ENCODE data around the gene EFHC1. TPM values are rescaled to one million over a fixed set of nuclear protein-coding genes. Genes with fewer than 3 reads are reported as not detected.

Gene EFHC1
- total and polyA plus RNA-seq, 2 of the 13 experiments (the other 11 are each of a cell fraction or from before 2014, with no cell fraction given) = 23.4 to 29.5 TPM

GRCh38 chr6:52547647-52548352 lies 127.7 kb downstream of the EFHC1 start (continued):
- TF ChIP-seq ZNF143 (CRISPR knock-in tag; IDR thresholded peaks at IDR 0.05) (no peak), ZBTB38 (CRISPR knock-in tag; IDR thresholded peaks at IDR 0.05) (peak; percentile 57; the same call in 1 of the 2 replicates), MLLT10 (CRISPR knock-in tag; IDR thresholded peaks at IDR 0.05) (no peak), SNAI1 (CRISPR knock-in tag; IDR thresholded peaks at IDR 0.05; ENCODE audit: borderline replicate concordance) (no peak), ZNF253 (CRISPR knock-in tag; IDR thresholded peaks at IDR 0.05; ENCODE audit: borderline replicate concordance) (no peak), NCOR1 (IDR thresholded peaks at IDR 0.05; ENCODE audit: borderline replicate concordance, low read length) (no peak; the same call in 1 of the 2 replicates), ZNF557 (CRISPR knock-in tag; IDR thresholded peaks at IDR 0.05) (no peak; the same call in 1 of the 2 replicates), JUND (CRISPR knock-in tag; IDR thresholded peaks at IDR 0.05) (peak; percentile 14; the same call in 1 of the 2 replicates), RBFOX2 (IDR thresholded peaks at IDR 0.05; ENCODE audit: low read depth, low read length) (no peak), NFIC (IDR thresholded peaks at IDR 0.05; ENCODE audit: low read length) (peak; percentile 85), ZBTB39 (CRISPR knock-in tag; IDR thresholded peaks at IDR 0.05) (no peak), RFXANK (CRISPR knock-in tag; IDR thresholded peaks at IDR 0.05) (no peak), RBM39 (IDR thresholded peaks at IDR 0.05; ENCODE audit: low read depth, low read length, poor library complexity, severe bottlenecking) (no peak), REL (CRISPR knock-in tag; conservative IDR thresholded peaks at IDR 0.05) (no peak), ZNF501 (CRISPR knock-in tag; IDR thresholded peaks at IDR 0.05) (no peak; the same call in 1 of the 2 replicates), BCL6 (CRISPR knock-in tag; IDR thresholded peaks at IDR 0.05) (peak; percentile 46; the same call in 1 of the 2 replicates), AHR (CRISPR knock-in tag; IDR thresholded peaks at IDR 0.05) (no peak), PBX3 (CRISPR knock-in tag; IDR thresholded peaks at IDR 0.05; ENCODE audit: borderline replicate concordance) (no peak), MZF1 (CRISPR knock-in tag; IDR thresholded peaks at IDR 0.05; ENCODE audit: borderline replicate concordance) (no peak), MEIS2 (CRISPR knock-in tag; IDR thresholded peaks at IDR 0.05) (peak; percentile 91), ZNF768 (CRISPR knock-in tag; IDR thresholded peaks at IDR 0.05) (no peak)
- TF ChIP-seq, protein P1, sequence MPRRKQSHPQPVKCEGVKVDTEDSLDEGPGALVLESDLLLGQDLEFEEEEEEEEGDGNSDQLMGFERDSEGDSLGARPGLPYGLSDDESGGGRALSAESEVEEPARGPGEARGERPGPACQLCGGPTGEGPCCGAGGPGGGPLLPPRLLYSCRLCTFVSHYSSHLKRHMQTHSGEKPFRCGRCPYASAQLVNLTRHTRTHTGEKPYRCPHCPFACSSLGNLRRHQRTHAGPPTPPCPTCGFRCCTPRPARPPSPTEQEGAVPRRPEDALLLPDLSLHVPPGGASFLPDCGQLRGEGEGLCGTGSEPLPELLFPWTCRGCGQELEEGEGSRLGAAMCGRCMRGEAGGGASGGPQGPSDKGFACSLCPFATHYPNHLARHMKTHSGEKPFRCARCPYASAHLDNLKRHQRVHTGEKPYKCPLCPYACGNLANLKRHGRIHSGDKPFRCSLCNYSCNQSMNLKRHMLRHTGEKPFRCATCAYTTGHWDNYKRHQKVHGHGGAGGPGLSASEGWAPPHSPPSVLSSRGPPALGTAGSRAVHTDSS (CRISPR knock-in tag; conservative IDR thresholded peaks at IDR 0.05) = no peak
- TF ChIP-seq, protein P2, sequence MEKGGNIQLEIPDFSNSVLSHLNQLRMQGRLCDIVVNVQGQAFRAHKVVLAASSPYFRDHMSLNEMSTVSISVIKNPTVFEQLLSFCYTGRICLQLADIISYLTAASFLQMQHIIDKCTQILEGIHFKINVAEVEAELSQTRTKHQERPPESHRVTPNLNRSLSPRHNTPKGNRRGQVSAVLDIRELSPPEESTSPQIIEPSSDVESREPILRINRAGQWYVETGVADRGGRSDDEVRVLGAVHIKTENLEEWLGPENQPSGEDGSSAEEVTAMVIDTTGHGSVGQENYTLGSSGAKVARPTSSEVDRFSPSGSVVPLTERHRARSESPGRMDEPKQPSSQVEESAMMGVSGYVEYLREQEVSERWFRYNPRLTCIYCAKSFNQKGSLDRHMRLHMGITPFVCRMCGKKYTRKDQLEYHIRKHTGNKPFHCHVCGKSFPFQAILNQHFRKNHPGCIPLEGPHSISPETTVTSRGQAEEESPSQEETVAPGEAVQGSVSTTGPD (CRISPR knock-in tag; IDR thresholded peaks at IDR 0.05) = peak; percentile 69; the same call in 1 of the 2 replicates
